K562 (cell line): Measurements from ENCODE around the gene EXOC3L2. TPM values are rescaled to one million over a fixed set of nuclear protein-coding genes. Genes with fewer than 3 reads are reported as not detected.

ENCODE experiments used
- ATAC-seq: fragments of 200-7000 bp; cut with Tn5 transposase; 3 replicates; pipeline ENCODE4 v1.9.1; 2020; ENCODE audit warnings: moderate library complexity
- BruUV-seq: library from RNA; stranded (reverse); fragments of 400-500 nt; replicated peaks from 2 replicates; lab custom pipeline; 2021; lab: Mats Ljungman, UMichigan
- CTCF ChIA-PET: fragments of 300-600 bp; formaldehyde crosslinking; extraction: SDS; loops from one replicate; lab custom pipeline; 2021; ENCODE audit warnings: low intra/inter-chr PET ratio; lab: Yijun Ruan, JAX
- POLR2A ChIA-PET: fragments of 300-600, 350-650 bp; sonication (Branson Sonifier 250); formaldehyde crosslinking; extraction: SDS; loops from one replicate; lab custom pipeline; 2021; ENCODE audit warnings: antibody characterized with exemption, inconsistent platforms; lab: Yijun Ruan, JAX
- DNase-seq, 4 experiments: peaks; one replicate each; pipeline versions ENCODE4 v3.0.0 to v3.0.0-alpha.2; 2011 to 2018; ENCODE audit warnings: low spot score in 3 of 4, mixed read lengths in 3 of 4; ENCODE audit errors: extremely low read depth in 1 of 4
- FAIRE-seq: peaks from 2 replicates; lab custom pipeline; 2011; peaks lifted over from hg19 to GRCh38; lab: Jason Lieb, UNC
- H2AFZ ChIP-seq: 2 replicates; pipeline ENCODE4 v1.6.0; 2011; ENCODE audit warnings: low read depth, low read length, control low read depth, inconsistent platforms
- H3K27ac ChIP-seq: fragments of 200-600 bp; 3 replicates; pipeline ENCODE4 v1.8.0; 2011; ENCODE audit warnings: low read depth, mild to moderate bottlenecking, control low read depth, inconsistent platforms, low read length, moderate library complexity, mixed read lengths; ENCODE audit errors: extremely low read depth
- H3K27me3 ChIP-seq, 2 experiments: fragments of 300-600 bp in 1 of 2; 2 replicates in 1 of 2; 3 replicates in 1 of 2; pipeline versions ENCODE4 v1.6.0 to v1.8.0; 2011; ENCODE audit warnings: inconsistent platforms in 2 of 2, low read length in 2 of 2, mild to moderate bottlenecking in 1 of 2, mixed read lengths in 1 of 2, moderate library complexity in 1 of 2; ENCODE audit not compliant: control insufficient read depth in 2 of 2, insufficient read depth in 2 of 2
- H3K36me3 ChIP-seq: fragments of 300-600 bp; 3 replicates; pipeline ENCODE4 v1.8.0; 2011; ENCODE audit warnings: mild to moderate bottlenecking, low read length, inconsistent platforms; ENCODE audit not compliant: control insufficient read depth, insufficient read depth
- H3K4me1 ChIP-seq, 2 experiments: fragments of 200-600 bp in 1 of 2; replicated peaks in 1 of 2; 2 replicates in 1 of 2; 3 replicates in 1 of 2; pipeline versions ENCODE4 v1.5.1 to v1.8.0; 2011; ENCODE audit warnings: inconsistent platforms in 2 of 2, low read length in 2 of 2, mild to moderate bottlenecking in 1 of 2, mixed read lengths in 1 of 2, moderate library complexity in 1 of 2; ENCODE audit not compliant: control insufficient read depth in 2 of 2, insufficient read depth in 2 of 2
- H3K4me2 ChIP-seq: 2 replicates; pipeline ENCODE4 v1.6.1; 2011; ENCODE audit warnings: low read length, control low read depth, inconsistent platforms, mixed read lengths; ENCODE audit not compliant: insufficient read depth
- H3K4me3 ChIP-seq: fragments of 200-600 bp; sonication (generic), shearing (Covaris generic); 2 replicates; pipeline ENCODE4 v1.5.1; 2016; ENCODE audit warnings: control low read depth, inconsistent platforms
- H3K79me2 ChIP-seq: fragments of 200-600 bp; 3 replicates; pipeline ENCODE4 v1.8.0; 2011; ENCODE audit warnings: low read length, inconsistent platforms; ENCODE audit not compliant: control insufficient read depth, insufficient read depth
- H3K9ac ChIP-seq, 2 experiments: 2 replicates each; pipeline versions ENCODE4 v1.6.0 to v1.6.1; 2011; ENCODE audit warnings: low read depth in 2 of 2, low read length in 2 of 2, control low read depth in 1 of 2, inconsistent platforms in 1 of 2, mild to moderate bottlenecking in 1 of 2, mixed read lengths in 1 of 2; ENCODE audit not compliant: insufficient read depth in 1 of 2
- H3K9me1 ChIP-seq: one replicate; pipeline ENCODE4 v1.6.0; 2011; ENCODE audit warnings: inconsistent platforms, mild to moderate bottlenecking, low read length, moderate library complexity; ENCODE audit not compliant: control insufficient read depth, insufficient read depth
- H3K9me3 ChIP-seq: replicated peaks from 2 replicates; pipeline ENCODE4 v1.5.1; 2011; ENCODE audit warnings: low read depth, low read length, inconsistent platforms; ENCODE audit not compliant: control insufficient read depth, insufficient read depth
- H4K20me1 ChIP-seq: replicated peaks from 2 replicates; pipeline ENCODE4 v1.6.1; 2011; ENCODE audit warnings: low read length, inconsistent platforms, mixed read lengths; ENCODE audit not compliant: control insufficient read depth, insufficient read depth
- ARID2 ChIP-seq: fragments of 450-650 bp; IDR thresholded peaks from 2 replicates; pipeline ENCODE4 v1.6.1; 2017; ENCODE audit warnings: antibody characterized with exemption, mild to moderate bottlenecking
- ASH1L ChIP-seq: fragments of 450-650 bp; IDR thresholded peaks from 2 replicates; pipeline ENCODE4 v1.6.1; 2018; ENCODE audit warnings: borderline replicate concordance, mild to moderate bottlenecking, low read depth; ENCODE audit not compliant: partially characterized antibody
- CC2D1A ChIP-seq: fragments of 450-650 bp; IDR thresholded peaks from 2 replicates; pipeline ENCODE4 v1.6.1; 2017; ENCODE audit warnings: mild to moderate bottlenecking
- ILK ChIP-seq: fragments of 450-650 bp; IDR thresholded peaks from 2 replicates; pipeline ENCODE4 v1.6.1; 2016; ENCODE audit warnings: missing genetic modification characterization, low read depth, mild to moderate bottlenecking, missing compliant biosample characterization, moderate library complexity, borderline replicate concordance
- MAFF ChIP-seq: IDR thresholded peaks from 2 replicates; pipeline ENCODE4 v1.6.1; 2012; ENCODE audit warnings: low read length, improper control_type of control experiment
- MTA3 ChIP-seq: fragments of 450-650 bp; formaldehyde crosslinking; IDR thresholded peaks from 2 replicates; pipeline ENCODE4 v1.6.1; 2017; ENCODE audit warnings: mild to moderate bottlenecking, borderline replicate concordance
- POLR2B ChIP-seq: fragments of 450-650 bp; IDR thresholded peaks from 2 replicates; pipeline ENCODE4 v1.6.1; 2018; ENCODE audit warnings: low read depth; ENCODE audit not compliant: partially characterized antibody
- RAD21 ChIP-seq, 2 experiments: fragments of 250-450 bp in 1 of 2; fragments of 450-650 bp in 1 of 2; sonication (Bioruptor Pico) in 1 of 2; formaldehyde crosslinking in 1 of 2; IDR thresholded peaks in 1 of 2; conservative IDR thresholded peaks in 1 of 2; 2 replicates each; pipeline versions ENCODE4 v1.4.0 to v1.8.0; 2020 to 2022; ENCODE audit warnings: mild to moderate bottlenecking in 2 of 2, moderate library complexity in 1 of 2
- SMC3 ChIP-seq: conservative IDR thresholded peaks from 2 replicates; pipeline ENCODE4 v1.6.1; 2011; ENCODE audit warnings: low read depth, low read length, improper control_type of control experiment; ENCODE audit not compliant: insufficient read depth
- SREBF2 ChIP-seq: sonication (generic); formaldehyde crosslinking; IDR thresholded peaks from 2 replicates; pipeline ENCODE4 v1.4.0; 2020; ENCODE audit warnings: mild to moderate bottlenecking, missing genetic modification reagents
- STAG1 ChIP-seq: sonication (generic); formaldehyde crosslinking; IDR thresholded peaks from 2 replicates; pipeline ENCODE4 v1.5.0; 2020; ENCODE audit warnings: missing genetic modification reagents, borderline replicate concordance
- TEAD1 ChIP-seq, 2 experiments: fragments of 450-650 bp in 1 of 2; sonication (generic) in 1 of 2; formaldehyde crosslinking; IDR thresholded peaks; 2 replicates each; pipeline versions ENCODE4 v1.4.0 to v1.8.0; 2020 to 2022; ENCODE audit warnings: mild to moderate bottlenecking in 2 of 2, missing genetic modification reagents in 1 of 2
- ZBTB33 ChIP-seq: sonication (generic); formaldehyde crosslinking; IDR thresholded peaks from 2 replicates; pipeline ENCODE4 v1.8.1; 2023; ENCODE audit warnings: mild to moderate bottlenecking, missing genetic modification reagents
- ZBTB5 ChIP-seq: fragments of 450-650 bp; IDR thresholded peaks from 2 replicates; pipeline ENCODE4 v1.6.1; 2017; ENCODE audit warnings: antibody characterized with exemption
- ZNF121 ChIP-seq: sonication (generic); formaldehyde crosslinking; conservative IDR thresholded peaks from 2 replicates; pipeline ENCODE4 v1.8.0; 2022; ENCODE audit warnings: missing genetic modification reagents
- WGBS: fragments of 100-300 bp; shearing (Covaris generic); methylation state at CpG from one replicate; pipeline ENCODE4 v1.1.6; 2016; ENCODE audit warnings: low coverage, mixed read lengths; ENCODE audit not compliant: insufficient coverage; ENCODE audit errors: missing lambda C conversion rate; 5-methylcytosine and 5-hydroxymethylcytosine counted together
- in situ Hi-C: fragments of 300-500 bp; cut with MboI; formaldehyde crosslinking; loops from 4 replicates; pipeline ENCODE4 v1.15.0; 2018; ENCODE audit warnings: inconsistent platforms, mixed read lengths
- intact Hi-C: fragments of 100-400 bp; cut with micrococcal nuclease; formaldehyde crosslinking; loops from 2 replicates; pipeline ENCODE4 v1.14.2; 2022
- polyA plus RNA-seq, 8 experiments: library from polyadenylated mRNA; depleted of rRNA in 4 of 8; stranded (reverse) in 5 of 8; unstranded in 3 of 8; fragments of >200 nt; fragmentation: Nextera tagmentation in 2 of 8; fragmentation: Illumina TruSeq in 1 of 8; extraction: Ambion mirVana in 2 of 8; extraction: Trizol in 1 of 8; gene quantifications; 2 replicates each; pipeline versions ENCODE4 v1.2.1 to v1.2.3, GENCODE V29; 2011 to 2014; ENCODE audit warnings: inconsistent platforms in 1 of 8, missing spikeins in 1 of 8
- total RNA-seq, 7 experiments: library from RNA; depleted of rRNA in 6 of 7; stranded (reverse); fragments of >200 nt in 6 of 7; fragmentation: Illumina TruSeq in 2 of 7; extraction: Trizol in 2 of 7; gene quantifications; 2 replicates each; pipeline versions ENCODE4 v1.2.1 to v1.2.3, GENCODE V29; 2011 to 2021; ENCODE audit warnings: low replicate concordance in 1 of 7

Gene EXOC3L2
- total and polyA plus RNA-seq, 9 of the 15 experiments (the other 6 are each of a cell fraction or from before 2014, with no cell fraction given): 0.31 to 19.0 (median 2.4) TPM

DNA sequence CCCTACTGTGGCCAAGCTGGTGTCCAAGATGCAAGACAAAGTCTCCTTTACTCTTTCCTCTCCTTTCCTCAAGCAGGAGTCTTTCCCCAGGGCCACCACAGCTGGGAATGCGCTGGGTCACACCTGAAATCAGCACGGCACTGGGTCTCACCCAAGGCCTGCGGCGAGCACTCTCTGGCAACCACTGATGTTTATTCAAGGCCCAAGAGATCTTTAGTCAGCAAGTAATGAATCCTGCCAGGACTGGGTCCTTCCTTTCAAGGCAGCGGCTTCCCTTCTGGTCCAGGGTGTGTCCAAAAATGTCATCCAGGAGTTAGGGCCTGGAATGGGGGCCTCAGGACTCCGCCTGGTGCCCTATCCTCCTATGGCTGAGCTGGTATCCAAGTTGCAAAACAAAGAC is 42.6 kb downstream of the EXOC3L2 start (continued):
- TF ChIP-seq POLR2B (no peak), SREBF2 (CRISPR knock-in tag) (no peak), ZBTB5 (no peak), MAFF (no peak), ARID2 (no peak), TEAD1 (CRISPR knock-in tag; IDR thresholded peaks at IDR 0.05) (no peak), ZNF121 (CRISPR knock-in tag) (no peak), MTA3 (no peak)
- TF ChIP-seq, all 486 proteins: peak for 0

DNA sequence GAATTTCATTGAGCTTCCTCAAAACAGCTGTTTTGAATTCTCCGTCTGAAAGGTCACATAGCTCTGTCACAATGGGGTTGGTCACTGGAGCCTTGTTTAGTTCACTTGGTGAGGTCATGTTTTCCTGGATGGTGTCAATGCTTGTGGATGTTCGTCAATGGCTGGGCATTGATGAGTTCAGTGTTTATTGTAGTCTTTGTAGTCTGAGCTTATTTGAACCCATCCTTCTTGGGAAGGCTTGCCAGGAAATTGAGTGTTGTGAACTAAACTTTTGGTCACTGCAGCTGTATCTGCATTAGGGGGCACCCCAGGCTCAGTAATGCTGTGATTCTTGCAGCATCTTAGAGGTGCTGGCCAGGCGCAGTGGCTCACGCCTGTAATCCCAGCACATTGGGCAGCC is 44.6 kb downstream of the EXOC3L2 start:
- DNase-seq (peak in 2 of 4 experiments; percentile 33 to 73), FAIRE-seq (peak; percentile 78), ATAC-seq (peak; percentile 87)
- Histone ChIP-seq H3K4me1 (no peaks in the 10 kb centered on the region; a peak in 2 of 5 replicates), H3K9me3 (no peaks in the 10 kb centered on the region), H3K4me2 (no peak overlapping the region), H3K9me1 (no peaks in the 10 kb centered on the region), H3K27ac (no peak overlapping the region), H3K4me3 (no peak overlapping the region), H4K20me1 (no peaks in the 10 kb centered on the region), H3K9ac (no peak overlapping the region), H3K27me3 (peaks cover 0 to 5% of the 10 kb centered on the region in 2 experiments; a peak in 1 of 5 replicates), H2AFZ (no peak overlapping the region), H3K79me2 (no peaks in the 10 kb centered on the region), H3K36me3 (no peaks in the 10 kb centered on the region)
- intact Hi-C loops (loop anchor here (1.0 to 2.0 kb wide), 2 partner anchors 48 to 138 kb away; no protein-coding TSS in a partner anchor), in situ Hi-C loops (loop anchor here (5.0 kb wide), 1 partner anchor 137 kb away; no protein-coding TSS in a partner anchor)
- WGBS: 25% methylated on average over 4 of the region's 4 CpGs
- BruUV-seq: no TSS peak
- ChIA-PET CTCF (interaction anchor here (1.4 to 2.1 kb wide), 3 partner anchors 48 to 278 kb away, joined by 7 to 8 read pairs (median 7); no protein-coding TSS in a partner anchor), POLR2A (interaction anchor here (0.6 to 1.2 kb wide), 4 partner anchors 18 to 470 kb away, joined by 3 to 5 read pairs (median 3); no protein-coding TSS in a partner anchor)
- TF ChIP-seq STAG1 (CRISPR knock-in tag): peak; percentile 59; the same call in 1 of the 2 replicates
- TF ChIP-seq ARID2: peak; percentile 73
- TF ChIP-seq ILK: no peak
- no peak for TF ChIP-seq ASH1L
- peak; percentile 84 for TF ChIP-seq SMC3
- TF ChIP-seq RAD21 (CRISPR knock-in tag; conservative IDR thresholded peaks at IDR 0.05 in 1 of 2, IDR thresholded peaks at IDR 0.05 in 1 of 2): peak; percentile 28 to 95
- 0 out of 2 replicates have a peak, but pooled peaks have one; percentile 43 for TF ChIP-seq CC2D1A
- peak; percentile 87 for TF ChIP-seq ZBTB33 (CRISPR knock-in tag)
